Activated T-cell treated with anti-CD3 and anti-CD28 coated beads for 4 hours (primary cell): ENCODE results near the gene PAK4.

Source experiments
- DNase-seq: peaks from one replicate; pipeline ENCODE4 v3.0.0-alpha.2; 2020

PAK4 gene

DNA sequence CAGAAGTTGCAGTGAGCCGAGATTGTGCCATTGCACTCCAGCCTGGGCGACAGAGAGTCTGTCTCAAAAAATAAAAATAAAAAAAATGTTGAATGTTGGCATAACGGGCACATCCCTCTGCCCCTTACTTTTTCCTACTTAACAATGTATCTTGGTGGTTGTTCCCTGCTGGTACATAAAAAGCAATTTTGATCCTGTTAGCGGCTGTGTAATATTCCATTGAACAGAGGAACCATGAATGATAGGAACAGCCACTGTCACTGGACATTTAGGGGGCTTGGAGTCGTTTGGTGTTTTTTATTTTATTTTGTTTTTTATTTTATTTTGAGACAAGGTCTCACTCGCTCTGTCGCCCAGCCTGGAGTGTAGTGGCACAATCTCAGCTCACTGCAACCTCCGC lies 60.8 kb downstream of the PAK4 start:
- no peak for DNase-seq

- no peak for DNase-seq
Measured at GRCh38 chr19:39187552-39187943, 62.0 kb downstream of the PAK4 start.

- no peak for DNase-seq
Measured at GRCh38 chr19:39188960-39189359, 63.4 kb downstream of the PAK4 start.

DNA sequence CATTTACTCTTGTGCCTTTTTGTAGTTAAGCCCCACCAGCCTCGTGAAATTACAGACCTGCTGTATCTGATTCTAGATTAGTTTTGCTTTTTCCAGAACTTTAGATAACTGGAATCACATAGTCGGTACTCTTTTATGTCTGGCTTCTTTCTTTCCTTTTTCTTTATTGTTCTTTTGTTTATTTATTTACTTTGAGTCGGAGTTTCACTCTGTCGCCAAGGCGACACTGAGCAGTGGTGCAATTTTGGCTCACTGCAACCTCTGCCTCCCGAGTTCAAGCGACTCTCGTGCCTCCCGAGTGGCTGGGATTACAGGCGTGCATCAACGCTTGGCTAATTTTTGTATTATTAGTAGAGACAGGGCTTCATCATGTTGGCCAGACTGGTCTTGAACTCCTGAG lies 65.2 kb downstream of the PAK4 start:
- no peak for DNase-seq

GRCh38 chr19:39192846-39193245 lies 67.3 kb downstream of the PAK4 start:
- DNase-seq: no peak

DNA sequence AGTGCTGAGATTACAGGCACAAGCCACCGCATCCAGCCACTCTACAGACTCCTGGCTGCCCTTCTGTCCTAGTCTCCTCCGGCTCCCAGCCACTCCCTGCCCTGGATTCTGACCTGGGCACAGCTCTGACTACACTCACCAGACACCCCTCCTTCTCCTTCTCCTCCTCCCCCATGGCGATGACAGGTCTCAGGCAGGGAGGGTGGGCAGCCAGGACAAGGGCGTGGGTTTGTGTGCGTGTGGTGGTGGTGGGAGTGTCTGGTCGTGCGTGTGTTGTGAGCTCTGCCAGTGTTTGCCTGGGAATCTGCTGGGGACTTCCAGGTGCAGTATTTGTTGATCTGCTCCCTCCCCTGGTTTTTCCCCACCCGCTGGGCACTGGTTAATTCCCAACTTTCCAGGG lies 68.2 kb downstream of the PAK4 start:
- DNase-seq: no peak

- DNase-seq: no peak
Measured at GRCh38 chr19:39194832-39195542, 69.4 kb downstream of the PAK4 start.

GRCh38 chr19:39195755-39196154 lies 70.2 kb downstream of the PAK4 start:
- DNase-seq: no peak

- no peak for DNase-seq
Measured at GRCh38 chr19:39196320-39196719, 70.7 kb downstream of the PAK4 start.

- no peak for DNase-seq
Measured at GRCh38 chr19:39196860-39197562, 71.4 kb downstream of the PAK4 start, which contains the start of gene NCCRP1. TSS of gene NCCRP1 (plus strand) at chr19:39196964. CDS start at chr19:39196983, 19 bp downstream.

- DNase-seq: no peak
Measured at GRCh38 chr19:39197808-39198207, 72.2 kb downstream of the PAK4 start.

DNA sequence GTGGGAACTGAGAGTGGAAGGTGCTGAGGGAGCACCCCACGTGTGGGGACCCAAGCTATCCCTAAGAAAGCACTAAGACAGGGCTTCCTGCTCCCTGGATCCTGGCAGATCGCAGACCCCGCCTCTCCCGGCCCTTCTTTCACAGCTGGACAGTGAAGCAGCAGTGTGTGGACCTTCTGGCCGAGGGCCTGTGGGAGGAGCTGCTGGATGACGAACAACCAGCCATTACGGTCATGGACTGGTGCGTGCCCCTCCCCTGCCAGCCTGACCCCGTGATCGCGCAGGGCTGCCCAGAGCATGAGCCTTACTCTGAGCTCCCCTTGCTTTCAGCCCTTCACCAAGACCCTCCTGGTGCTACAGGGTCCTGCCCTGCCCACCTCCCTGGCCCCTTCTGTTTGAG lies 73.4 kb downstream of the PAK4 start:
- DNase-seq: no peak

DNA sequence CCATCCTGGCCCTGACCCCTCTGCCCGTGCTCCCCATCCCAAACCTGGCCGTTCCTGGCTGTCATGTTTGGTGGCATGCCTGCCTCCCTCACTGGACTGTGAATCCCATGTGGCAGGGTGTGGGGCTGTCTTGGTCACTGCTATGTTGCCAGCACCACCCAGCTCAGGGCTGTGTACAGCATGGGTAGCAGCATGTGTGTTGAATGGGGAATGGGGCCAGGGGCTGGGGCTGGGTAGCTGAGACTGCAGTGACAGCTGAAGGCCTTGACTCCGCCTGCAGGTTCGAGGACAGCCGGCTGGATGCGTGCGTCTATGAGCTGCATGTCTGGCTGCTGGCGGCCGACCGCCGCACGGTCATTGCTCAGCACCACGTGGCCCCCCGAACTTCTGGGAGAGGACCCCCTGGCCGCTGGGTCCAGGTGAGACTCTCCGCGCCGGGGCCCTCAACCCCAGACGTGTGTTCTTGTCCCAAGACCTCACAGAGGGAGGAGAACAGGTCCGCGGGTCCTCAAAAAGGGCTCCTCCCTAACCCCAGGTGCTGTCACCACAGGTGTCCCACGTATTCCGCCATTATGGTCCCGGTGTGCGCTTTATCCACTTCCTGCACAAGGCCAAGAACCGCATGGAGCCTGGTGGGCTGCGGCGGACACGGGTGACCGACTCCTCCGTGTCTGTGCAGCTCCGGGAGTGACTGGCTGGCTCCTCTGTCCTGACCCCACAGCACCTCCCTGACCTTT lies 74.6 kb downstream of the PAK4 start:
- no peak for DNase-seq

DNA sequence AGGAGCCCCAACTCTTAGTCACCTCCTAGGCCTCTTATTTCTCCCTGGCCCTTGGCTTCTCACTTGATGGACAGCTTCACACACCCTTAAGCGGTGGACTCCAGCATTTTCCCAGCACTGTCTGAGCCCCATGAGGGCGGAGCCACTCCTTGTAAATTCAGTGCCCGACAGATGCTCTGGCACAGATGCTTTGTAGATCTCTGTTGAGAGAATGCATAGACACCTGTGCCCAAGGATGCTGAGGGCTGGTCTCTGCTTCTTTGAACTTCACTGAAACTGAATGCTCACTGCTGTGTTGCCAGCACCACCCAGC lies 75.2 kb downstream of the PAK4 start:
- no peak for DNase-seq

DNA sequence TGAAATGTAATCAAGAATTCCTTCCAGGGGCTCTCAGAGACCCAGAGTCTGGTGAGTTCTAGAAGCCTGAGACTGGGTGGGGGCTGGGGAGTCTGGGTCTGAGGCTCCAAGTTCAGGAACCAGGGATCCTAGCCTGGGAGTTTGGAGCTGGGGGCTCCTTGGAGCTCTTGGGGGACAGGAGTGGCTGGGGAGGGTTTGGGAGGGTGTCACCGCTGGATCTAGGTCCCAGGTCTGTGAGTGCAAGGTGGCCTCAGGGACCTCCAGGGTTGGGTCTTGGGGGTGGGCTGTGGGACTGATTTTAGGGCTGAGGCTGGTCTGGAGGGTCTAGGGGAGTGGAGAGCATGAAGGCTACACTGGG lies 77.4 kb downstream of the PAK4 start:
- no peak for DNase-seq

- DNase-seq: no peak
Measured at GRCh38 chr19:39203372-39204341, 78.1 kb downstream of the PAK4 start, which contains the start of gene SYCN. TSS of gene SYCN (minus strand) at chr19:39204263. CDS start at chr19:39204254, 9 bp downstream.

- no peak for DNase-seq
Measured at GRCh38 chr19:39205449-39205764, 79.8 kb downstream of the PAK4 start.

- DNase-seq: no peak
Measured at GRCh38 chr19:39206122-39206521, 80.5 kb downstream of the PAK4 start.

GRCh38 chr19:39207293-39207836 lies 81.8 kb downstream of the PAK4 start:
- DNase-seq: no peak

- no peak for DNase-seq
Measured at GRCh38 chr19:39208175-39208795, 82.7 kb downstream of the PAK4 start.

GRCh38 chr19:39209196-39209595 lies 83.6 kb downstream of the PAK4 start:
- no peak for DNase-seq

GRCh38 chr19:39211731-39212374 lies 86.3 kb downstream of the PAK4 start:
- DNase-seq: no peak
